ENCODE results near the gene ARMC9.

ARMC9 gene

DNA sequence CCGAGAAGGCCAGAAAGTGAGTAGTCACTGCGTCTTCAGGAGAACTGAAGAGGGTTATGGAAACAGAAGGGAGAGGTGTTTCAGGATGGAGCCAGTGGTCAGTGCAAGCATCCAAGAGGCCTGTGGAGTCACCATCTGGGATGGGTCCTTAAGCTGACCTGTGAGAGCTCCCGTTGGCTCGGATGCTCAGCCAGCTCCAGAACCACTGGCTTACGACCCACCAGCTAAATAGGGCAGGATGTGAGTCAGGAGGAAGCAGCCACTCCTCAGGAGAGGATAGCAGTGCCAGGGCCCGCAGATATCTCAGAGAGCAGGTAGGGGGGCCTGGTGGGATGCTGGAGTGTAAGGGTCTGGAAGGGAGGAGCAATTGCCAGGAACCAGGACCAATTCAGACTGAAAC lies 134.0 kb downstream of the ARMC9 start:
- Mint-ChIP-seq H3K27ac (no peak overlapping the region), H3K4me3 (no peak overlapping the region), H3K27me3 (ENCODE audit: low read depth) (no peaks in the 10 kb centered on the region), H3K4me1 (ENCODE audit: low read depth) (no peaks in the 10 kb centered on the region), H3K36me3 (ENCODE audit: low read depth) (no peaks in the 10 kb centered on the region), H3K9me3 (no peaks in the 10 kb centered on the region)

DNA sequence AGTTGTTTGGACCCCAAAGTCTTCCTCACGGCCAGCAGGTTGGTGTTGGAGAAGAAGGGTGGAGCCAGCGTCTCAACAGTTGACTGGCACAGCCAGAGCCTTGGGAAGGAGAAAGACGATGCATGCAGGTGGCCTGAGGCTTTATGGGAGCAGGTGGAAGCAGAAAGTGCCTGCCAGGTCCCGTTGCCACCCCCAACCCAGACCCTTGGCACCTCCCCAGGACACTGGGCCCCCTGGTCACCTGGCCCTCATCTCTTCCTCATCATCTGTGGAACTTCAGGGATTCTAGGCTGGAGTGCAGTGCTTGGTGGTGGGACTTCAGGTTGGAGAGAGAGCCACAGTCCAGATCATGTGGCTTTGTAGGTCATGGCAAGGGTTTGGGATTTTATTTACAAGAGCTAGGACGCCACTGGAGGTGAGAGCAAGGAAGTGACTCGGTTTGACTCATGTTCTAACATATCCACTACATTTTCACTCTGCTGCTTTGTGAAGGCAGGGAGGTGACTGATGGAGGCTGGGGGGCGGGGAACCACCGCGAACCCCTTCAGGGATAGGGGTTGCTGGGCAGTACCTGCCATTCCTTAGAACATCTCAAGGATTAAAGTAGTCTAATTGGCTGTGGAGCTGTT lies 134.6 kb downstream of the ARMC9 start:
- Mint-ChIP-seq H3K4me1 (ENCODE audit: low read depth) (no peaks in the 10 kb centered on the region), H3K27ac (no peak overlapping the region), H3K4me3 (no peak overlapping the region), H3K27me3 (ENCODE audit: low read depth) (no peaks in the 10 kb centered on the region), H3K36me3 (ENCODE audit: low read depth) (no peaks in the 10 kb centered on the region), H3K9me3 (no peaks in the 10 kb centered on the region)

DNA sequence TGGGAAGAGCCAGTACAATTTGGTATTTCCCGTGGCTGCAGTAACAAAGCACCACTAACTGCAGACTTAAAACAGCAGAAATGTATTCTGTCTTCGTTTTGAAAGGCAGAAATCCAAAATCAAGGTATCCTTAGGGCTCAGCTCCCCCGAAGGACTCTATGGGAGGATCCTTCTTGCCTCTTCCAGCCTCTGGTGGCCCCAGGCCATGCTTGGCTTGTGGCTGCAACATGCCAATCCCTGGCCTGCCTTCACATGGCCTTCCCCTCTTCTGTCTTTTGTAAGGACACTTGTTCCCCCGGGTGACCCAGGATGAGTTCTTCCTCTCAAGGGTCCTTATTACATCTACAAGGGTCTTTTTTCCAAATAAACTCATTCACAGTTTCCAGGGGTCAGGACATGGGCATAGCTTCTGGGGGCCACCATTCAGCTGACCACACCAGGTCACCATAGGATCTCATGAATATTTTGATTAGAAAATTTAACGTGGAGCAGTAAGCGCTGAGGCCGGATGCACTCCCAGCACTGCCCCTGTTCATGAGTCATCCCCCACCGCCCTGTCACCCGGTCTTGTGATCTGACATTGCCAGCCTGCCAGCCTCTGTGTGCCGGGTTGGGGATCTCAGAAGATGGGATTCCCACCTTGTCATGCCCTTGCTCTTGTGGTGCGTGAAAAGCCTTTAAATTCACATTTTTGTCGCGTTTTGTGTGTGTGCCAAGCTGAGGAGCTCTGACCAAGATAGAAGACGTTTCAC lies 135.9 kb downstream of the ARMC9 start:
- H3K9me3 Mint-ChIP-seq = no peaks in the 10 kb centered on the region

DNA sequence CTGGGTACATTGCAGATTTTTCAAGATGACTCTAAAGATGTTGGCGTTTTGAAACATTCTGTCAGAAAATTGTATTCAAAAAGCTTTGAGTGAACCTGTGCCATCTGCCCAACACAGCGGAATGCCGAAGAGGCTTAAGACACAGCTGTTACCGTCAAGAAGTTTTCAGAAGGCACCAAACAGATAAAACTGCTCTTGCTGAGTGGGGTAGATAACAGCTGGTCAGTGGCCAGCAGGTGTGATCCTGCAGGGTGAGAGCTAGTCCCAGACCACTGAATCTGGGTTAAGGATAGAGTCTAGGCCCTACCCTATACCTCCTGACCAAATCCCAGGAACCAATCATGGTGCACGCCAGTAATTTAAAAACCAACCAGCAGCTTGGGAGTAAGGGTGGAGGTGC lies 136.6 kb downstream of the ARMC9 start:
- H3K27me3 Mint-ChIP-seq (ENCODE audit: low read depth) = no peaks in the 10 kb centered on the region
- H3K4me1 Mint-ChIP-seq (ENCODE audit: low read depth) = no peaks in the 10 kb centered on the region
- H3K4me3 Mint-ChIP-seq = no peak overlapping the region
- no peaks in the 10 kb centered on the region for H3K36me3 Mint-ChIP-seq (ENCODE audit: low read depth)
- no peak overlapping the region for H3K27ac Mint-ChIP-seq
- H3K9me3 Mint-ChIP-seq = no peaks in the 10 kb centered on the region

More for the DNA sequence above, 135.9 kb downstream of the ARMC9 start:
- Mint-ChIP-seq H3K4me3 (no peak overlapping the region), H3K4me1 (ENCODE audit: low read depth) (no peaks in the 10 kb centered on the region), H3K27ac (no peak overlapping the region), H3K36me3 (ENCODE audit: low read depth) (no peaks in the 10 kb centered on the region), H3K27me3 (ENCODE audit: low read depth) (no peaks in the 10 kb centered on the region)

DNA sequence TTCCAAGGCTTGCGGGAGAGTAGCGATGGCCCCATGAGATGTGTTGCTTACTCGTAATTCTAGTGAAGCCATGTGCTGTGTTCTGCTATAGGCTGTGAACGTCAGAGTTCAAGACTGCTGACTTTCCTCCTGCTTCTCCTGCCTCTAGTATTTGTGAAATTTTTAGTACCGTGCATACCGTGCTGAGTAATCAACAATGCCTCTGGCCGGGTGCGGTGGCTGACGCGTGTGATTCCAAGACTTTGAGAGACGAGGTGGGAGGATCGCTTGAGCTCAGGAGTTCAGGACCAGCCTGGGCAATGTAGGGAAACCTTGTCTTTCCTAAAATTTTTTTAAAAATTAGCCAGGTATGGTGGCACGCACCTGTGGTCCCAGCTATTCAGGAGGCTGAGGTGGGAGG lies 137.2 kb downstream of the ARMC9 start:
- no peaks in the 10 kb centered on the region for H3K27me3 Mint-ChIP-seq (ENCODE audit: low read depth)
- H3K4me1 Mint-ChIP-seq (ENCODE audit: low read depth) = no peaks in the 10 kb centered on the region
- H3K27ac Mint-ChIP-seq = no peak overlapping the region
- no peak overlapping the region for H3K4me3 Mint-ChIP-seq
- H3K36me3 Mint-ChIP-seq (ENCODE audit: low read depth) = no peaks in the 10 kb centered on the region
- no peaks in the 10 kb centered on the region for H3K9me3 Mint-ChIP-seq

DNA sequence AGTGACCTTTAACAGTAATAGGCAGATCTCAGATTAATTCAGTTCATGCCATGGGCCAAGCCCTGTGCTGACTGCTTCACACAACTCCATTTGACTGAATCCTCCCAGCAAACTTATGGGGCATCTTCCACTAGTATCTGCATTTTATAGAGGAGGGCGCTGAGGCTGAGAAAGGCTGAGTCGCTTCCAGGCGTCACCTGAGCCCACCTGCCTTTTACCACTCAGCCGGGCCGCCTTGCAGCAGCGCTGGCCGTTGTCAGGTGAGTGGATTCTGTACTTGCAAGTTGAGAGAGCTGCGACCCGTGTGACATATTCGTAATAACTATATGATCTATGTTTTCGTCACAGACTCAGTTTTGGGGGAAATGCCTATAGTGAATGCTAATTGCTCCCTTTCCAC lies 137.8 kb downstream of the ARMC9 start:
- Mint-ChIP-seq H3K36me3 (ENCODE audit: low read depth) (no peaks in the 10 kb centered on the region), H3K4me1 (ENCODE audit: low read depth) (no peaks in the 10 kb centered on the region), H3K27ac (no peak overlapping the region), H3K4me3 (no peak overlapping the region), H3K9me3 (no peaks in the 10 kb centered on the region), H3K27me3 (ENCODE audit: low read depth) (no peaks in the 10 kb centered on the region)

DNA sequence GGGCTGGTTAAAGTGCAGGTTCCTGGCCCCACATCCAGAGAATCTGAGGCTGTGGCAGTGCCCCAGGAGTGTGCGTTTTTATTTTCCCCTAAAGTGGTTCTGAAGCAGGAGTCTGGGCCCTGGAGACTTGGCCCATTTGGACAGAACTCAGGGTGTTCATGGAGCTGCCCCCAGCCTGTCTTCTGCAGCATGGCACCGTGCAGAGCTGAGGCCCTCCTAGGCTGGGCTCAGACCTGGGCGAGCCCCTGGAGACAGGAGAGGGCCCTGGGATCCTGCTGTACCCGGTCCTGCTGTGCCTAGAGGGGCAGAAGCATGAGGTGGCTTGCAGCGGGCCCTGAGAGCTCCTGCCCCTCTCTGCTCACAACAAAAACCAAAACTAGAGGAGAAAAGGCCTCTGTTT lies 138.3 kb downstream of the ARMC9 start:
- Mint-ChIP-seq H3K27ac (no peak overlapping the region), H3K4me1 (ENCODE audit: low read depth) (no peaks in the 10 kb centered on the region), H3K9me3 (no peaks in the 10 kb centered on the region), H3K4me3 (no peak overlapping the region), H3K36me3 (ENCODE audit: low read depth) (no peaks in the 10 kb centered on the region), H3K27me3 (ENCODE audit: low read depth) (no peaks in the 10 kb centered on the region)

DNA sequence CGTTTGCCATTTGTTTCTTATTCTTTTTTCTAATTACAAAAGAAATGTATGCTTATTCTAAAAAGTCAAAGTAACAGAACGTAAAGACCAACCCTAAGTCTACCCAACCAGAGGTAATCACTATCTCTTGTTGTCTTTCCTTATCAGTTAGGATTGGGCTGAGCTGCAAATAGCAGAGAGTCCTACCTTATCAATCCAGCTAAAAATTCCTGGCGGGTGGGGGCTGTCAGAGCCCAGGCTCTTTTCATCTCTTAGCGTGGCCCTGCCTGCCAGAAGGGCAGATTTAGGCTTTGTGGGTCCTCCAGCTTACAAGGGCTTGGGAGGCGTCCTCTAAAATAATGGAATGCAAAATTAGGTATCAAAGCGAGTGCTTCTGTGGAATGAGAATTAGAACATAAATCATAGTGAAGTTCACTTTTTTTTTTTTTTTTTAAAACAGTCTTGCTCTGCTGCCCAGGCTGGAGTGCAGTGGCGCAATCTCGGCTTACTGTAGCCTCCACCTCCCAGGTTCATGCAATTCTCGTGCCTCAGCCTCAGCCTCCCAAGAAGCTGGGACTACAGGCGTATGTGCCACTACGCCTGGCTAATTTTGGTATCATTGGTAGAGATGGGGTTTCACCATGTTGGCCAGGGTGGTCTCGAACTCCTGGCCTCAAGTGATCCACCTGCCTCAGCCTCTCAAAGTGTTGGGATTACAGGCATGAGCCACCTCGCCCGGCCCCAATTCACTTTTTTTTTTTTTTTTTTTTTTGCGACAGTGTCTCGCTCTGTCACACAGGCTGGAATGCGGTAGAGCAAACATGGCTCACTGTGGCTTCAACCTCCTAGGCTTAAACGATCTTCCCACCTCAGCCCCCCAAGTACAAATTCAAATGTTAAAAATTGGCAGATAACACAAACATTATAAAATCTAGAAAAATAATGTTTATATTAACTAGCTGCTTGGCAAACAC lies 139.7 kb downstream of the ARMC9 start:
- H3K9me3 Mint-ChIP-seq = no peaks in the 10 kb centered on the region
- H3K4me1 Mint-ChIP-seq (ENCODE audit: low read depth) = no peaks in the 10 kb centered on the region
- no peak overlapping the region for H3K4me3 Mint-ChIP-seq
- H3K27me3 Mint-ChIP-seq (ENCODE audit: low read depth) = no peaks in the 10 kb centered on the region
- H3K36me3 Mint-ChIP-seq (ENCODE audit: low read depth) = no peaks in the 10 kb centered on the region
- H3K27ac Mint-ChIP-seq = no peak overlapping the region

DNA sequence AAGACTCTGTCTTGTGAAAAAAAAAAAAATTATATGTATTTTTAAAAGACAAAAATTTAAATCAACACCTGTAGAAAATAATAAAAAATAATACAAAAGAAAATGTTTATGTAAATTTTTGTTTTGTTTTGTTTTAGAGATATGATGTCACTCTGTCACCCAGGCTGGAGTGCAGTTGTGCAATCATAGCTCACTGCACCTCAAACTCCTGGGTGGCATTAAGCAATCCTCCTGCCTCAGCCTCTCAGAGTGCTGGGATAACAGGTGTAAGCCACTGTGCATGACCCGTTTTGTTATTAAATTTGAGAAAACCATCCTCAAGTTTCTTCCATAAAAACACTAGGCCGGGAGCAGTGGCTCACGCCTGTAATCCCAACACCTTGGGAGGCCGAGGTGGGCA lies 140.9 kb downstream of the ARMC9 start:
- Mint-ChIP-seq H3K9me3 (no peaks in the 10 kb centered on the region), H3K4me3 (no peak overlapping the region), H3K36me3 (ENCODE audit: low read depth) (no peaks in the 10 kb centered on the region), H3K27me3 (ENCODE audit: low read depth) (peaks cover 2% of the 10 kb centered on the region), H3K4me1 (ENCODE audit: low read depth) (no peaks in the 10 kb centered on the region), H3K27ac (no peak overlapping the region)

DNA sequence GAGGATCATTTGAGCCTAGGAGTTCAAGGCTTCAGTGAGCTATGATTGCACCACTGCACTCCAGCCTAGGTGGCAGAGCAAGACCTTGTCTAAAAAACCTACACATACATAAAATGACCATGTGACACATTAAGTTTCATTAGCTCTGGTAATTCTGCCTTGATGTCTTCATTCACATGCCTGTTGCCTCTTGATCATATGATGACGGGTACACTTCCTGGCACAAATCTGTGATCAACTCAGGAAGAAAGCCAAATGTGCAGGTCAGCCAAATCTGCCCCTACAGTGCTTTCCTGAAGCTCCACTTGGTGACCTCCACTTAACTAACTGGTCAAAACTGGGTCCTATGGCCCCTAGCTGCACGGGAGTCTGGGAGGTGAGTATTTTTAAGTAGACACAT lies 142.7 kb downstream of the ARMC9 start:
- H3K4me3 Mint-ChIP-seq = no peak overlapping the region
- H3K9me3 Mint-ChIP-seq = no peaks in the 10 kb centered on the region
- no peaks in the 10 kb centered on the region for H3K4me1 Mint-ChIP-seq (ENCODE audit: low read depth)
- H3K27me3 Mint-ChIP-seq (ENCODE audit: low read depth) = peaks cover 5% of the 10 kb centered on the region
- no peak overlapping the region for H3K27ac Mint-ChIP-seq
- no peaks in the 10 kb centered on the region for H3K36me3 Mint-ChIP-seq (ENCODE audit: low read depth)

DNA sequence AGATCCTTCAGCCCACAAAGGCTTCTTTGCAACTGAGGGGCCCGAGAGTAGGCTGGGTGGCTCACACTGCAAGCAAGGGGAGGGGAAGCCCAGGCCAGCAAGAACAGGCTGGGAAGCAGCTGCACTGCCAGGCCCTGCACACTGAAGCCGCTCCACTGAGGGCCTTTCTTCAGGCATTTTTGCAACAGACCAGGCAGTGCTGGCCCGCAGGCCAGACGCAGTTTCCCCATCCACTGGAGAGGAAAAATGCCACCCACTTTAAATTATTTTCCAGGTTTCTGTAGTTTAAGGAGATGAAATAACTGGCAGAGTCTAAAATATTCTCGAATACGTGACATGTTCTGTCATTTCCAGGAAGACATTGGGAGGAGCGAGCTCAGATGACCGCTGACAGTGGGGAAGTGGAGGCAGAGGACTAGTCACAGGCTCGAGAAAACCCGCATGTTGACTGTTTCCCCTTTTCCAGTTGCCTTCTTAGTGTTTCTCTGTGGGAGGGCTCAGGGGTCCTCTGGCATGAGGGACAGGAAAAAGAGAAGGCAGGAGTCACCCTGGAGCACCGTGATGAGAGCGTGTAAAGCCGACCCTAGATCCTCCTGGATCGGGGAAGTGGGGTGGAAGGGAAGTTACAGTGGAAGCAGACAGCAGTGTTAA lies 143.8 kb downstream of the ARMC9 start:
- Mint-ChIP-seq H3K9me3 (no peaks in the 10 kb centered on the region), H3K36me3 (ENCODE audit: low read depth) (no peaks in the 10 kb centered on the region), H3K27ac (no peak overlapping the region), H3K27me3 (ENCODE audit: low read depth) (peaks cover 7% of the 10 kb centered on the region), H3K4me3 (no peak overlapping the region), H3K4me1 (ENCODE audit: low read depth) (no peaks in the 10 kb centered on the region)

DNA sequence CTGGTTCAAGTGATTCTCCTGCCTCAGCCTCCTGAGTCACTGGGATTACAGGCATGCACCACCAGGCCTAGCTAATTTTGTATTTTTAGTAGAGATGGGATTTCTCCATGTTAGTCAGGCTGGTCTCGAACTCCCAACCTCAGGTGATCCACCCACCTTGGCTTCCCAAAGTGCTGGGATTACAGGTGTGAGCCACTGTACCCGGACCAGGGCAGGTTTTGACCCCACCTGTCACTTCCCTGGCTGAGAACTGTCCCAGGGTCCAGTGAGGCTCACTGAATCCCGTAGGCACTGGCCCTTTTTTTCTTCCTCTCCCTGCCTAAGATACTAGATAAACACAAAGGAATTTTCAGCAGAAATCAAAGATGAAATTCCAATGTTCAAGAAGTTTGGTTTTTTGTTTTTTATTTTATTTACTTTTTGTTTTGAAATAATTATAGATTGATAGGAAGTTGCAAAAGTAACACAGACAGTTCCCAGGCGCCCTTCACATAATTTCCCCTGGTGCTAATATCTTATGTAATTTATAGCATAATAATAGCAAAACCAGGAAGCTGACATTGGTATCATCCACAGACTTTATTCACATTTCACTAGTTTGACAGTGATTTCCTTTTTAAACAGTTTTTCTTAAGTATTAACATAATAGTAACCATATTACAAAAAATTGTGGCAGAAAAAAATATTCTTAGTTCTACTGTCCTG lies 144.7 kb downstream of the ARMC9 start:
- Mint-ChIP-seq H3K4me1 (ENCODE audit: low read depth) (no peaks in the 10 kb centered on the region), H3K27me3 (ENCODE audit: low read depth) (peaks cover 16% of the 10 kb centered on the region), H3K27ac (no peak overlapping the region), H3K4me3 (no peak overlapping the region), H3K9me3 (no peaks in the 10 kb centered on the region), H3K36me3 (ENCODE audit: low read depth) (no peaks in the 10 kb centered on the region)

DNA sequence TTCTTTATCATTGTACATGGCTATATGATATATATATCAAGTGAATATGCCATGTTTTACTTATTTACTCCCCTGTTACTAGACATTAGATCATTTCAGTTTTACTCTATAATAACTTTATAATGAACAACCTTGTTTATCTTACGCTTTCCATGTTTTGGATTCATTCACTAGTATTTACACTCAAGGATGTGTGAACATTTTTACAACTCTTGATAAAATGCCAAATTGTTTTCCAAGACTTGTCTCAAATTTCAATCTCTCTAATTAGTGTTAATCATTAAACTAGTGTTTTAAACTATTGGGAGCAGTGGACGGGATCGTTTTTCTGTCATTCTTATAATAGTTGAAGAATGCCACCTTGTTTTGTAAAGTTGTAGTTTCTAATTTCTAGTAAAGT lies 145.6 kb downstream of the ARMC9 start:
- H3K4me3 Mint-ChIP-seq = no peak overlapping the region
- no peaks in the 10 kb centered on the region for H3K4me1 Mint-ChIP-seq (ENCODE audit: low read depth)
- H3K27me3 Mint-ChIP-seq (ENCODE audit: low read depth) = peaks cover 24% of the 10 kb centered on the region
- H3K27ac Mint-ChIP-seq = no peak overlapping the region
- no peaks in the 10 kb centered on the region for H3K9me3 Mint-ChIP-seq
- H3K36me3 Mint-ChIP-seq (ENCODE audit: low read depth) = no peaks in the 10 kb centered on the region

DNA sequence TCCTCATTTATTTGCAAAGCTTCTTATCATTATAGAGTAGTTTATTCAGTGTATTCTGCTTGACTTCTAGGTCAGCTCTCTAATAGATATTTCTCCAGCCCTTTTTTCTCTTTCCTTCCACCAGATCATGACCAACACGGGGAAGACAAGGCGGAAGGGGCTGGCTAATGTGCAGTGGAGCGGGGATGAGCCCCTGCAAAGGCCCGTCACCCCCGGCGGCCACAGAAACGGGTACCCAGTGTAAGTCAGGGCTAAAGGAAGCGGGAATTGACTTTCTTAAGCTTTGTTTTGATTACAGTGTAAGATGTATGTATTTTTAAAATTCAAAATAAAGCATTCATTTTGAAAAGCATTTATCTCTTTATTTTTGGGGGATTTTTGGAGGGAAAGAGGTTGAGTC lies 146.4 kb downstream of the ARMC9 start:
- Mint-ChIP-seq H3K9me3 (no peaks in the 10 kb centered on the region), H3K36me3 (ENCODE audit: low read depth) (no peaks in the 10 kb centered on the region)

More for the DNA sequence above, 146.4 kb downstream of the ARMC9 start:
- Mint-ChIP-seq H3K4me1 (ENCODE audit: low read depth) (no peaks in the 10 kb centered on the region), H3K27ac (no peak overlapping the region), H3K27me3 (ENCODE audit: low read depth) (peaks cover 26% of the 10 kb centered on the region), H3K4me3 (no peak overlapping the region)
